T-cell (primary cell): ENCODE results near the gene FLT4. TPM values are rescaled to one million over a fixed set of nuclear protein-coding genes. Genes with fewer than 3 reads are reported as not detected.

Experiments
- ATAC-seq, 4 experiments: fragments of 200-7000 bp in 3 of 4; fragments of 150-1000 bp in 1 of 4; cut with Tn5 transposase; replicated peaks in 1 of 4; 1 replicate in 3 of 4; 2 replicates in 1 of 4; pipeline ENCODE4 v1.10.0; 2021; ENCODE audit warnings: moderate library complexity in 3 of 4, mild to moderate bottlenecking in 2 of 4, moderate number of reproducible peaks in 1 of 4
- CTCF ChIA-PET, 2 donors: fragments of 300-600 bp; sonication (Branson Sonifier 250); formaldehyde crosslinking; loops; one replicate each; lab custom pipeline; 2022; ENCODE audit warnings: antibody characterized with exemption in 2 of 2; lab: Charles Lee
- POLR2A ChIA-PET, 2 donors: fragments of 300-600 bp; sonication (Branson Sonifier 250); formaldehyde crosslinking; loops; one replicate each; lab custom pipeline; 2022; ENCODE audit warnings: antibody characterized with exemption in 2 of 2; lab: Charles Lee
- DNase-seq, 35 experiments: peaks; one replicate each; pipeline versions ENCODE4 v3.0.0 to v3.0.0-alpha.2; 2013 to 2023
- H3K27ac ChIP-seq: one replicate; pipeline ENCODE4 v1.5.1; 2013; ENCODE audit warnings: low read length
- H3K27me3 ChIP-seq, 2 experiments: replicated peaks in 1 of 2; 1 replicate in 1 of 2; 2 replicates in 1 of 2; pipeline versions ENCODE4 v1.6.1 to v1.7.0; 2013; ENCODE audit warnings: low read length in 1 of 2, mixed read lengths in 1 of 2; ENCODE audit not compliant: control insufficient read depth in 2 of 2, insufficient read depth in 2 of 2; ENCODE audit errors: extremely low read depth in 1 of 2
- H3K36me3 ChIP-seq, 2 donors: 1 replicate in 1 of 2; 2 replicates in 1 of 2; pipeline versions ENCODE4 v1.6.1 to v1.7.0; 2013; ENCODE audit warnings: low read length in 1 of 2; ENCODE audit not compliant: control insufficient read depth in 2 of 2, insufficient read depth in 1 of 2; ENCODE audit errors: extremely low read depth in 1 of 2
- H3K4me1 ChIP-seq, 2 experiments: 1 replicate in 1 of 2; 2 replicates in 1 of 2; pipeline versions ENCODE4 v1.6.1 to v1.7.0; 2013; ENCODE audit warnings: low read length in 2 of 2, mixed read lengths in 1 of 2; ENCODE audit not compliant: insufficient read depth in 2 of 2, control insufficient read depth in 1 of 2; ENCODE audit errors: extremely low read depth in 1 of 2
- H3K4me3 ChIP-seq, 2 donors: 1 replicate in 1 of 2; 2 replicates in 1 of 2; pipeline versions ENCODE4 v1.5.1 to v1.7.0; 2013; ENCODE audit warnings: mild to moderate bottlenecking in 2 of 2, low read length in 1 of 2, moderate library complexity in 1 of 2; ENCODE audit not compliant: control insufficient read depth in 1 of 2; ENCODE audit errors: extremely low read depth in 1 of 2
- H3K9me3 ChIP-seq: 2 replicates; pipeline ENCODE4 v1.7.0; 2013
- H3K27ac Mint-ChIP-seq, 2 donors: one replicate each; pipeline ENCODE4 v1.8.0; 2020 to 2021; ENCODE audit warnings: mild to moderate bottlenecking in 2 of 2, mixed read lengths in 2 of 2
- H3K27me3 Mint-ChIP-seq, 2 donors: one replicate each; pipeline ENCODE4 v1.8.0; 2021 to 2022; ENCODE audit warnings: mixed read lengths in 2 of 2
- H3K36me3 Mint-ChIP-seq: one replicate; pipeline ENCODE4 v1.8.0; 2021; ENCODE audit warnings: mixed read lengths
- H3K4me1 Mint-ChIP-seq, 3 donors: one replicate each; pipeline ENCODE4 v1.8.0; 2020 to 2022; ENCODE audit warnings: mixed read lengths in 3 of 3, mild to moderate bottlenecking in 1 of 3
- H3K4me3 Mint-ChIP-seq, 3 donors: one replicate each; pipeline ENCODE4 v1.8.0; 2020 to 2022; ENCODE audit warnings: mild to moderate bottlenecking in 3 of 3, mixed read lengths in 3 of 3, moderate library complexity in 3 of 3
- H3K9me3 Mint-ChIP-seq, 3 donors: one replicate each; pipeline ENCODE4 v1.8.0; 2020 to 2022; ENCODE audit warnings: mixed read lengths in 3 of 3
- WGBS: methylation state at CpG from one replicate; pipeline ENCODE4 v1.1.5; 2013; ENCODE audit warnings: missing lambda C conversion rate; ENCODE audit not compliant: insufficient coverage; 5-methylcytosine and 5-hydroxymethylcytosine counted together
- total RNA-seq, 35 experiments: library from RNA in 6 of 35; stranded (reverse) in 6 of 35; fragments of 120-200 nt in 1 of 35; gene quantifications; one replicate each; pipeline versions ENCODE4 v1.2.1 to v1.2.4 and lab custom pipeline; 2013 to 2026

The FLT4 gene
- total RNA-seq, 5 donors from 2014 or later (not counting 1 experiment from before 2014, with no cell fraction given), result 5.0 to 11.6 (median 8.6) TPM

- Histone ChIP-seq H3K4me3 (peak overlapping the region; percentile 19 to 72), H3K9me3 (no peaks in the 10 kb centered on the region), H3K27me3 (peaks cover 8 to 47% of the 10 kb centered on the region in 2 experiments), H3K4me1 (peaks cover 5 to 12% of the 10 kb centered on the region in 2 experiments), H3K36me3 (no peaks in the 10 kb centered on the region), H3K27ac (no peak overlapping the region)
- WGBS, result 6% methylated on average over 63 of the region's 63 CpGs
- H3K4me1 Mint-ChIP-seq, result peaks cover 5 to 11% (median 7%) of the 10 kb centered on the region in 3 donors
- no peak overlapping the region for H3K4me3 Mint-ChIP-seq
- POLR2A ChIA-PET, result no interaction called here
- DNase-seq (peak in 2 of 35 experiments; percentile 17 to 31), ATAC-seq (no peak)
- CTCF ChIA-PET, result no interaction called here
- H3K27ac Mint-ChIP-seq, result no peak overlapping the region
- no peaks in the 10 kb centered on the region for H3K36me3 Mint-ChIP-seq
- no peaks in the 10 kb centered on the region for H3K9me3 Mint-ChIP-seq
- peaks cover 30 to 41% of the 10 kb centered on the region in 2 donors for H3K27me3 Mint-ChIP-seq
Measured at GRCh38 chr5:180590543-180591310, 58.7 kb downstream of the FLT4 start.

GRCh38 chr5:180589771-180590542 is 59.4 kb downstream of the FLT4 start:
- H3K4me3 ChIP-seq, result peak overlapping the region; percentile 19 to 72
- ChIA-PET CTCF (no interaction called here), POLR2A (no interaction called here)
- no peaks in the 10 kb centered on the region for H3K36me3 ChIP-seq
- H3K4me1 Mint-ChIP-seq, result peaks cover 5 to 11% (median 7%) of the 10 kb centered on the region in 3 donors
- DNase-seq (peak in 3 of 35 experiments; percentile 30 to 58 (median 36)), ATAC-seq (no peak)
- H3K36me3 Mint-ChIP-seq, result no peaks in the 10 kb centered on the region
- H3K27ac Mint-ChIP-seq, result no peak overlapping the region
- H3K27me3 ChIP-seq, result peaks cover 8 to 47% of the 10 kb centered on the region in 2 experiments
- no peak overlapping the region for H3K27ac ChIP-seq
- H3K4me1 ChIP-seq, result peaks cover 5 to 12% of the 10 kb centered on the region in 2 experiments
- 4% methylated on average over 38 of the region's 44 CpGs for WGBS
- peak overlapping the region in 2 of 3 donors; percentile 40 to 41 for H3K4me3 Mint-ChIP-seq
- H3K9me3 Mint-ChIP-seq, result no peaks in the 10 kb centered on the region
- no peaks in the 10 kb centered on the region for H3K9me3 ChIP-seq
- H3K27me3 Mint-ChIP-seq, result peaks cover 30 to 41% of the 10 kb centered on the region in 2 donors

GRCh38 chr5:180586870-180587269 is 62.5 kb downstream of the FLT4 start:
- no peak overlapping the region for H3K27ac Mint-ChIP-seq
- H3K36me3 Mint-ChIP-seq, result no peaks in the 10 kb centered on the region
- ATAC-seq (no peak), DNase-seq (no peak)
- ChIA-PET CTCF (no interaction called here), POLR2A (interaction anchor here in 1 of 2 donors (0.6 kb wide), 1 partner anchor 11 kb away, joined by 11 read pairs; no protein-coding TSS in a partner anchor)
- H3K4me1 Mint-ChIP-seq, result peaks cover 0 to 6% (median 5%) of the 10 kb centered on the region in 3 donors
- Histone ChIP-seq H3K27ac (no peak overlapping the region), H3K4me1 (peaks cover 5 to 12% of the 10 kb centered on the region in 2 experiments), H3K4me3 (no peak overlapping the region), H3K36me3 (no peaks in the 10 kb centered on the region), H3K27me3 (peaks cover under 1 to 32% of the 10 kb centered on the region in 2 experiments), H3K9me3 (no peaks in the 10 kb centered on the region)
- no peaks in the 10 kb centered on the region for H3K9me3 Mint-ChIP-seq
- peaks cover 10 to 19% of the 10 kb centered on the region in 2 donors for H3K27me3 Mint-ChIP-seq
- no peak overlapping the region for H3K4me3 Mint-ChIP-seq
- WGBS, result 95% methylated on average over 8 of the region's 10 CpGs

- Mint-ChIP-seq H3K4me3 (no peak overlapping the region), H3K9me3 (no peaks in the 10 kb centered on the region), H3K27ac (no peak overlapping the region), H3K4me1 (peaks cover 0 to 6% (median 5%) of the 10 kb centered on the region in 3 donors), H3K27me3 (peaks cover 10 to 19% of the 10 kb centered on the region in 2 donors), H3K36me3 (no peaks in the 10 kb centered on the region)
- Histone ChIP-seq H3K27me3 (peaks cover 0 to 30% of the 10 kb centered on the region in 2 experiments), H3K4me3 (no peak overlapping the region), H3K36me3 (no peaks in the 10 kb centered on the region), H3K27ac (no peak overlapping the region), H3K9me3 (no peaks in the 10 kb centered on the region), H3K4me1 (peaks cover 3 to 12% of the 10 kb centered on the region in 2 experiments)
- CTCF ChIA-PET, result no interaction called here
- DNase-seq (no peak), ATAC-seq (no peak)
- POLR2A ChIA-PET, result no interaction called here
- no CpG with 5 or more reads among the region's 3 CpGs for WGBS
Measured at GRCh38 chr5:180586204-180586603, 63.2 kb downstream of the FLT4 start.

- Histone ChIP-seq H3K36me3 (no peaks in the 10 kb centered on the region), H3K27ac (no peak overlapping the region), H3K27me3 (peaks cover 0 to 9% of the 10 kb centered on the region in 2 experiments), H3K9me3 (no peaks in the 10 kb centered on the region), H3K4me1 (no peaks in the 10 kb centered on the region), H3K4me3 (no peak overlapping the region)
- Mint-ChIP-seq H3K36me3 (no peaks in the 10 kb centered on the region), H3K4me1 (no peaks in the 10 kb centered on the region), H3K27me3 (peaks cover 4 to 6% of the 10 kb centered on the region in 2 donors), H3K4me3 (no peak overlapping the region), H3K27ac (no peak overlapping the region), H3K9me3 (no peaks in the 10 kb centered on the region)
- DNase-seq, result no peak
- CTCF ChIA-PET, result no interaction called here
- POLR2A ChIA-PET, result interaction anchor here in 1 of 2 donors (0.5 kb wide), 1 partner anchor 40 kb away, joined by 3 read pairs; no protein-coding TSS in a partner anchor
- ATAC-seq, result no peak
- WGBS, result no CpG with 5 or more reads among the region's 2 CpGs
Measured at GRCh38 chr5:180583738-180584137, 65.7 kb downstream of the FLT4 start.

GRCh38 chr5:180580681-180581080 is 68.7 kb downstream of the FLT4 start:
- no peak overlapping the region for H3K27ac ChIP-seq
- Mint-ChIP-seq H3K27me3 (no peaks in the 10 kb centered on the region), H3K4me1 (no peaks in the 10 kb centered on the region), H3K27ac (peak overlapping the region in 1 of 2 donors; percentile 37), H3K9me3 (no peaks in the 10 kb centered on the region), H3K4me3 (no peak overlapping the region), H3K36me3 (peaks cover 18% of the 10 kb centered on the region)
- no peaks in the 10 kb centered on the region for H3K9me3 ChIP-seq
- ChIA-PET POLR2A (no interaction called here), CTCF (interaction anchor here in 1 of 2 donors (0.6 kb wide), 1 partner anchor 661 kb away, joined by 3 read pairs; no protein-coding TSS in a partner anchor)
- H3K4me1 ChIP-seq, result no peaks in the 10 kb centered on the region
- WGBS, result 89% methylated on average over 4 of the region's 6 CpGs
- H3K4me3 ChIP-seq, result no peak overlapping the region
- ATAC-seq (no peak), DNase-seq (no peak)
- peaks cover 0 to 11% of the 10 kb centered on the region in 2 donors for H3K36me3 ChIP-seq
- no peaks in the 10 kb centered on the region for H3K27me3 ChIP-seq
